H1 (cell line): ENCODE data around the gene C5orf24. TPM values are rescaled to one million over a fixed set of nuclear protein-coding genes. Genes with fewer than 3 reads are reported as not detected.

Experiments
- CTCF ChIA-PET: fragments of 300-600 bp; sonication (Branson Sonifier 250); formaldehyde crosslinking; loops from one replicate; lab custom pipeline; 2021; ENCODE audit not compliant: partially characterized antibody; lab: Charles Lee
- POLR2A ChIA-PET: fragments of 300-600 bp; sonication (Branson Sonifier 250); formaldehyde crosslinking; loops from one replicate; lab custom pipeline; 2021; ENCODE audit warnings: inconsistent platforms; ENCODE audit not compliant: partially characterized antibody; lab: Charles Lee
- DNase-seq, 2 experiments: peaks; one replicate each; pipeline versions ENCODE4 v3.0.0 to v3.0.0-alpha.2; 2010 to 2022; ENCODE audit warnings: low spot score in 2 of 2, low read depth in 1 of 2, mixed read lengths in 1 of 2
- FAIRE-seq: peaks from 2 replicates; lab custom pipeline; 2011; peaks lifted over from hg19 to GRCh38; lab: Jason Lieb, UNC
- H2AFZ ChIP-seq: 2 replicates; pipeline ENCODE4 v1.8.1; 2012; ENCODE audit warnings: low read length, inconsistent platforms
- H2AK5ac ChIP-seq: 2 replicates; pipeline ENCODE4 v1.6.1; 2013; ENCODE audit warnings: low read depth, low read length
- H2BK120ac ChIP-seq: replicated peaks from 2 replicates; pipeline ENCODE3; 2013; ENCODE audit warnings: low read depth, low read length, inconsistent platforms
- H2BK12ac ChIP-seq: 2 replicates; pipeline ENCODE4 v1.6.1; 2013; ENCODE audit warnings: low read depth, low read length
- H2BK15ac ChIP-seq: 2 replicates; pipeline ENCODE4 v1.6.1; 2013; ENCODE audit warnings: low read length
- H2BK20ac ChIP-seq: 2 replicates; pipeline ENCODE4 v1.6.1; 2013; ENCODE audit warnings: low read length
- H2BK5ac ChIP-seq: 2 replicates; pipeline ENCODE4 v1.6.1; 2013; ENCODE audit warnings: low read depth, low read length
- H3K14ac ChIP-seq: 2 replicates; pipeline ENCODE4 v1.6.1; 2013; ENCODE audit warnings: inconsistent platforms; ENCODE audit not compliant: insufficient read length
- H3K18ac ChIP-seq: 2 replicates; pipeline ENCODE4 v1.6.1; 2013; ENCODE audit warnings: low read length; ENCODE audit errors: extremely low read depth
- H3K23ac ChIP-seq: 2 replicates; pipeline ENCODE4 v1.6.1; 2013; ENCODE audit warnings: inconsistent platforms; ENCODE audit not compliant: insufficient read length
- H3K23me2 ChIP-seq: 2 replicates; pipeline ENCODE4 v1.6.1; 2013; ENCODE audit warnings: low read depth, low read length
- H3K27ac ChIP-seq: 2 replicates; pipeline ENCODE4 v1.6.1; 2011; ENCODE audit warnings: low read depth, low read length, inconsistent platforms
- H3K27me3 ChIP-seq, 4 experiments: replicated peaks in 1 of 4; 1 replicate in 1 of 4; 2 replicates in 3 of 4; pipeline versions ENCODE4 v1.6.1 to v1.8.1; 2011 to 2013; ENCODE audit warnings: low read length in 3 of 4, mild to moderate bottlenecking in 3 of 4, inconsistent platforms in 2 of 4, mixed read lengths in 2 of 4, moderate library complexity in 1 of 4; ENCODE audit not compliant: control insufficient read depth in 3 of 4, insufficient read depth in 3 of 4; ENCODE audit errors: extremely low read depth in 1 of 4
- H3K36me3 ChIP-seq, 4 experiments: 2 replicates each; pipeline versions ENCODE4 v1.6.1 to v1.8.1; 2011 to 2013; ENCODE audit warnings: mild to moderate bottlenecking in 4 of 4, low read length in 3 of 4, moderate library complexity in 2 of 4, control low read depth in 1 of 4, inconsistent platforms in 1 of 4; ENCODE audit not compliant: insufficient read depth in 4 of 4, control insufficient read depth in 2 of 4
- H3K4ac ChIP-seq: replicated peaks from 2 replicates; pipeline ENCODE3; 2013; ENCODE audit warnings: low read length, low read depth, mixed read lengths, inconsistent platforms; ENCODE audit not compliant: insufficient read length
- H3K4me1 ChIP-seq, 4 experiments: replicated peaks in 1 of 4; 1 replicate in 1 of 4; 2 replicates in 3 of 4; pipeline versions ENCODE4 v1.6.1 to v1.8.1; 2011 to 2013; ENCODE audit warnings: low read length in 3 of 4, inconsistent platforms in 2 of 4, mixed read lengths in 1 of 4; ENCODE audit not compliant: insufficient read depth in 4 of 4, control insufficient read depth in 3 of 4
- H3K4me2 ChIP-seq, 2 experiments: 2 replicates each; pipeline versions ENCODE4 v1.6.1 to v1.8.1; 2011 to 2013; ENCODE audit warnings: low read depth in 2 of 2, low read length in 2 of 2, control low read depth in 1 of 2, inconsistent platforms in 1 of 2, mild to moderate bottlenecking in 1 of 2; ENCODE audit not compliant: insufficient read depth in 1 of 2
- H3K4me3 ChIP-seq, 4 experiments: fragments of 200-600, 300-600 bp in 1 of 4; sonication (generic), shearing (Covaris generic), sonication (Bioruptor Twin) in 1 of 4; 2 replicates each; pipeline versions ENCODE4 v1.5.1 to v1.8.1; 2011 to 2016; ENCODE audit warnings: low read length in 4 of 4, low read depth in 3 of 4, control low read depth in 2 of 4, inconsistent platforms in 2 of 4, mild to moderate bottlenecking in 2 of 4, mixed read lengths in 1 of 4, moderate library complexity in 1 of 4; ENCODE audit not compliant: insufficient read depth in 2 of 4; ENCODE audit errors: extremely low read depth in 1 of 4
- H3K56ac ChIP-seq: replicated peaks from 2 replicates; pipeline ENCODE3; 2013; ENCODE audit warnings: low read depth, mild to moderate bottlenecking, mixed read lengths, low read length, inconsistent platforms; ENCODE audit not compliant: insufficient read length
- H3K79me1 ChIP-seq: 2 replicates; pipeline ENCODE4 v1.6.1; 2013; ENCODE audit warnings: low read depth, low read length, control low read depth
- H3K79me2 ChIP-seq, 2 experiments: 2 replicates each; pipeline versions ENCODE4 v1.6.1 to v1.8.1; 2012 to 2013; ENCODE audit warnings: low read length in 2 of 2, mild to moderate bottlenecking in 2 of 2, inconsistent platforms in 1 of 2; ENCODE audit not compliant: insufficient read depth in 2 of 2, control insufficient read depth in 1 of 2
- H3K9ac ChIP-seq, 4 experiments: replicated peaks in 1 of 4; 1 replicate in 1 of 4; 2 replicates in 3 of 4; pipeline versions ENCODE4 v1.6.1 to v1.8.1; 2011 to 2013; ENCODE audit warnings: low read depth in 3 of 4, low read length in 3 of 4, control low read depth in 2 of 4, mild to moderate bottlenecking in 2 of 4, moderate library complexity in 2 of 4, inconsistent platforms in 1 of 4; ENCODE audit errors: extremely low read depth in 1 of 4
- H3K9me3 ChIP-seq, 2 experiments: 2 replicates each; pipeline versions ENCODE4 v1.6.1 to v1.8.1; 2012 to 2013; ENCODE audit warnings: mild to moderate bottlenecking in 2 of 2, moderate library complexity in 2 of 2, control low read depth in 1 of 2, inconsistent platforms in 1 of 2, low read depth in 1 of 2, low read length in 1 of 2, mixed read lengths in 1 of 2; ENCODE audit not compliant: insufficient read depth in 2 of 2
- H4K20me1 ChIP-seq, 2 experiments: replicated peaks in 1 of 2; 2 replicates each; pipeline versions ENCODE3 to v1.8.1; 2011 to 2013; ENCODE audit warnings: inconsistent platforms in 2 of 2, low read length in 2 of 2, mild to moderate bottlenecking in 1 of 2; ENCODE audit not compliant: insufficient read depth in 2 of 2, control insufficient read depth in 1 of 2
- H4K5ac ChIP-seq: 2 replicates; pipeline ENCODE4 v1.6.1; 2013; ENCODE audit warnings: low read length, low read depth, mixed read lengths, inconsistent platforms; ENCODE audit not compliant: insufficient read length
- H4K8ac ChIP-seq: 2 replicates; pipeline ENCODE4 v1.8.0; 2013; ENCODE audit warnings: mild to moderate bottlenecking, moderate library complexity, low read length, inconsistent platforms; ENCODE audit not compliant: insufficient read depth; ENCODE audit errors: extremely low read depth
- H4K91ac ChIP-seq: replicated peaks from 2 replicates; pipeline ENCODE3; 2013; ENCODE audit warnings: low read length, mixed read lengths, inconsistent platforms; ENCODE audit not compliant: insufficient read length
- GTF2F1 ChIP-seq: IDR thresholded peaks from 2 replicates; pipeline ENCODE4 v1.6.1; 2012; ENCODE audit warnings: low read depth, low read length, improper control_type of control experiment, borderline replicate concordance
- NRF1 ChIP-seq: IDR thresholded peaks from 2 replicates; pipeline ENCODE4 v1.6.1; 2011; ENCODE audit warnings: mild to moderate bottlenecking, low read depth, low read length, improper control_type of control experiment
- POU5F1 ChIP-seq: IDR thresholded peaks from 2 replicates; pipeline ENCODE4 v1.6.1; 2011; ENCODE audit warnings: low read depth, mild to moderate bottlenecking, low read length, moderate library complexity
- WGBS, 2 experiments: shearing (Covaris generic) in 1 of 2; methylation state at CpG; one replicate each; pipeline versions ENCODE4 v1.1.6 to v1.1.7; 2013 to 2015; ENCODE audit warnings: low lambda C conversion rate in 2 of 2, mixed read lengths in 2 of 2, inconsistent platforms in 1 of 2, low coverage in 1 of 2, missing lambda C conversion rate in 1 of 2; ENCODE audit not compliant: insufficient replicate concordance in 2 of 2, insufficient coverage in 1 of 2, insufficient read length in 1 of 2; ENCODE audit errors: extremely low coverage in 1 of 2, missing lambda C conversion rate in 1 of 2; 5-methylcytosine and 5-hydroxymethylcytosine counted together
- polyA plus RNA-seq, 7 experiments: library from polyadenylated mRNA; depleted of rRNA in 3 of 7; stranded (reverse) in 5 of 7; unstranded in 2 of 7; fragments of >200 nt in 5 of 7; fragments of 200-250 nt in 2 of 7; gene quantifications; 1 replicate in 5 of 7; 2 replicates in 1 of 7; 4 replicates in 1 of 7; pipeline versions ENCODE4 v1.2.1 to v1.2.3, GENCODE V29; 2011 to 2013; ENCODE audit warnings: missing spikeins in 2 of 7, mixed read lengths in 2 of 7
- total RNA-seq: library from RNA; stranded (reverse); fragmentation: NEBNext Ultra II Directional; extraction: Animal tissue kit (Norgen Biotek cat#: 25700); gene quantifications from 2 replicates; pipeline ENCODE4 v1.2.1, GENCODE V29; 2021

C5orf24 gene
- total and polyA plus RNA-seq, 2 of the 8 experiments (the other 6 are each of a cell fraction or from before 2014, with no cell fraction given), result 11.1 to 20.2 TPM

GRCh38 chr5:134878403-134878802, 32.6 kb downstream of the C5orf24 start:
- Histone ChIP-seq H2AK5ac (no peak overlapping the region), H3K4ac (no peak overlapping the region), H4K8ac (no peak overlapping the region), H3K56ac (no peak overlapping the region), H2BK12ac (no peak overlapping the region), H3K36me3 (no peaks in the 10 kb centered on the region), H4K5ac (no peak overlapping the region), H2BK20ac (no peak overlapping the region), H2BK15ac (no peak overlapping the region), H4K91ac (no peak overlapping the region), H3K23me2 (peaks cover 9% of the 10 kb centered on the region), H3K23ac (no peak overlapping the region), H2AFZ (no peak overlapping the region), H3K9ac (no peak overlapping the region), H4K20me1 (no peaks in the 10 kb centered on the region), H3K9me3 (no peaks in the 10 kb centered on the region), H2BK120ac (no peak overlapping the region), H3K4me3 (no peak overlapping the region), H3K27me3 (no peaks in the 10 kb centered on the region), H3K18ac (no peak overlapping the region), H3K79me2 (no peaks in the 10 kb centered on the region; a peak in 2 of 4 replicates), H3K79me1 (0 out of 2 replicates have a peak, but pooled peaks cover 3% of the 10 kb centered on the region), H3K4me2 (no peak overlapping the region), H3K4me1 (peaks cover 0 to 12% (median 8%) of the 10 kb centered on the region in 4 experiments; a peak in 6 of 7 replicates), H3K27ac (no peak overlapping the region), H2BK5ac (no peak overlapping the region), H3K14ac (no peak overlapping the region)
- TF ChIP-seq NRF1, result no peak
- no peak for TF ChIP-seq GTF2F1
- no peak for TF ChIP-seq POU5F1
- DNase-seq (no peak), FAIRE-seq (no peak)
- ChIA-PET CTCF (interaction anchor here (0.8 to 1.4 kb wide), 4 partner anchors 9 to 39 kb away, joined by 3 to 5 read pairs (median 4); no protein-coding TSS in a partner anchor), POLR2A (interaction anchor here (0.5 to 1.2 kb wide), 2 partner anchors 26 to 515 kb away, joined by 3 read pairs; partner anchors contain the start of gene PCBD2)
- 94% methylated on average over 3 of the region's 3 CpGs; no CpG with 5 or more reads in 1 of the 2 experiments for WGBS, 2 experiments
